Stimulated activated CD4-positive, alpha-beta T cell treated with anti-CD3 and anti-CD28 coated beads, Interleukin-1b, Interleukin-23, amount 100 ng/mL, for 4 hours (primary cell): ENCODE measurements around the gene LRMDA.

ENCODE experiments used
- DNase-seq, 2 donors: peaks; one replicate each; pipeline ENCODE4 v3.0.0-alpha.2; 2020; ENCODE audit warnings: low read depth in 2 of 2

LRMDA gene

DNA sequence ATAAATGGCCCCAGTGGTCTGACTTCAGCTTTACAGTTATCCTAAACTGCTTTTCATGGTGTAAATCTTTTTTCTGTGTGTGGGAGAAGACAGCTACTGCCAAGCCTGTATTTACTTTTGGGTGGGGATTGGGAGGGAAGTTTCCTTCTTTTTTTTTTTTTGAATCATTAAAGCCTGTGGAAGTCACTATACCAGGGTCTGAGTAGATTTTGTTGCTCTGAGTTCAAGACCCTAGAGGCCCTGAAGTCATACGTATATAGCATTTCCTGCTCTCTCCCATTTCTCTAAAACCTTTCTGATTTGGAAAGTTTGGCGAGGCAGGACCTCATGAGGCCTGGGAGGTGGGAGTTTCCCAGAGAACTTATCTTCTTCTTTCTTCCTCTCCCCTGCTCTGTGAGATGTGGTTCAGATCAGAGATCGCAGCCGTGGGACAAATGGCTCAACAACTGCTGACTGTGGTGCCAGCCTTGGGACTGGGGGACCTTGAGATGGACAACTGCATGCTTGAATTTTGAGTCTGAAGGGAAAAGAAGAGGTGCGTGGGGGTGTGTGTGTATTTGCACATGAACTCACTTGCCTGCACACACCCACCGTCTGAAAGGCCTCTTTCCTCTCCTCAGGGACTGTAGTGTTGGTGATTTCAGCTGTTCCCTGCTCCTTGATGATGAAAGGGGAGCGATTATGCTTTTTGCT lies 18.1 kb downstream of the LRMDA start:
- DNase-seq, result no peak

DNA sequence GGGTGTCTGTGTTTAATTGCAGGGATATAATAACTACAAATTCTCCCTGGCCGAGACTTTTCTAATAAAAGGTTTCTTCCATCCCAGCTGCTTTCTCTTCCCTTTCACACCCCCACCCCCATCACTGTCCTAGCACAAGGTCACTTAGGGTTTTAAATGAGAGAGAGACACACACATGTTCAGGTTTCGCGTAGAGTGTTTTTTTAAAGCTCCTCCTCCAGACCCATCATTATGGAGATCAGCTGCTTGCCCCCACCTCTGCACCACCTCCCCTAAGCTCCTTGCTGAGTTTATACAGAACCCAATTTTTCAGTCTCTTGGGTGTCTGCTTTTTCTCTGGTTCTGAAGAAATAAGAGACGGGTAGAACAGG lies 18.6 kb downstream of the LRMDA start:
- no peak for DNase-seq

DNA sequence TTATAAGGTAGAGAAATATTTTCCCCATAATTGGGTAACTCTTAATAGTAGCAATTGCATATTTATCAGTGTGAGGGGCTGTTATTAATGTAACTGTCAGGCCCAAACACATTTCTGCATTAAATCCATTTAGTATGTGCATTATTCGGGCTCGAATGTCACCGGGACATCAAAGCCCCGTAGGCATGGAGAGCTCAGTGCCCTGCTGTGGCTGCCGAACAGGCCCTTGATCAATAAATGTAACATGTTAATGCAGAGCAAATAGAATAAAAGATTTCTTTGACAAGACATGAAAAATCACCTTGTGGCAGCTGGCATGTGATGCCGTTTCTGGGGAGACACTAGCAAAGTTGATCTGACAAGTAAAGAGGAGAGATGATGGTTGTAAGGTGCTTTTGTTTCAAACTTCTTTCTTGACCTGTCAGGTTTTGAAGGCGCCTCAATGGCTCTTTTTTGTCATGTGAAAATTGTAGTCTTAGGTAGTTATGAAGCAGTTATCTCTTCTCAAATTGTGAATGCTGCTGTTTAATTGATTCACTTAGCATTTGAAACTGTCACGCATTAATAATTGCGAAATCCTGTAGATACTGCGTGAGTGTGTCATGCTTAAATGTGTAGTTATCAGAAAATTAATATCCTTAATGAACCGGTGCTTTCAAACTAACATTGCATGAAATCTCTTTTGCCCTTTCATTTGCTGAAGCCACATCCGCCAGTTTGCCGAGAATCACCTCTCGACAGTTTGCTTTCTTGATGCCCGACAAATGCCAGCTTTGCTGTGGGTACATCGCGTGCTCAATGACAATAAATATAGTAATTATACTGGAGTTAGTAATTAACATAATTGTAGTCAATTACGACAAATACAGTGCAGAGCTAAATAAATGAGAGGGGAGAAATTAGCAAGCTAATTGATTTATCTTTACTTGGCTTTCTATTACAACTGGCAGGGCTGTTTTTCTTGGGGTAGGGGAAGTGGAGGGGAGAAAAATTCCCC lies 19.5 kb downstream of the LRMDA start:
- no peak for DNase-seq

DNA sequence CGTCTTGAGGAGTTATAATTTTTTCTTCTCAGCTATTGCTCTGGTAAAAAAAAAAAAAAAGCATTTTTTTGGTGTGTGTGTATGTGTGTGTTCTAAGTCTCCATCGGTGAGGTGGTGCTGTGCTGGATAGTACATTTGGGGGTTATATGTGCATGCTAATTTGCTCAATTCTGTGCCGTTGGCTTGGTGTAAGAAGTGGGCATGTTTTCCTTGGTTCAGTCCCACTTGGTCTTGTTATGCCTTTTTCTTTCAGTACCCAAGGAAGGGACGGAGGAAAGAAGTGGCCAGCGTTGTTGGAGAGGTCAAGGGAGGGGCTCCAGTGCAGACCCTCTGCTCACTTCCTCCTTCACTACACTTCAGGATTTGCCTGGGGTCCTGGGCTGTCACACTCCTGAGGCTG lies 20.4 kb downstream of the LRMDA start:
- DNase-seq, result no peak

DNA sequence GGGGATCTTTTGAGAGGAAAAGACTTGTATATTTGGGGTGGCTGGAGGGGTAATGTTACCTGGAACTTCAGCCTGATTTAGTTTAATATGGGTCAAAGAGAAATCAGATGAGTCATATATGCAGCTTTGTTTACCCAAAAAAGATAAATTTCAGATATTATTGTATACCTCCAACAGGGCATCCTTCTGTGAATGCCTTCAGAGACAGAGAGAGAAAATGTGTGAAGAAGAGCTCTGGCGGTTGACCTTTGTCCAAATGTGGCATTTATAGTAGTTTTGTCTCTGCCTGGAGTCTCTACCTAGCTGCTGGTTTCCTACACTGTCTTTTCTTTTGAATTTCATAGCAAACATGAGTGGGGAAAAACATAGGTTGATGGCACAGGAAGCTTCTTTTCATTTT lies 21.6 kb downstream of the LRMDA start:
- DNase-seq, result no peak

DNA sequence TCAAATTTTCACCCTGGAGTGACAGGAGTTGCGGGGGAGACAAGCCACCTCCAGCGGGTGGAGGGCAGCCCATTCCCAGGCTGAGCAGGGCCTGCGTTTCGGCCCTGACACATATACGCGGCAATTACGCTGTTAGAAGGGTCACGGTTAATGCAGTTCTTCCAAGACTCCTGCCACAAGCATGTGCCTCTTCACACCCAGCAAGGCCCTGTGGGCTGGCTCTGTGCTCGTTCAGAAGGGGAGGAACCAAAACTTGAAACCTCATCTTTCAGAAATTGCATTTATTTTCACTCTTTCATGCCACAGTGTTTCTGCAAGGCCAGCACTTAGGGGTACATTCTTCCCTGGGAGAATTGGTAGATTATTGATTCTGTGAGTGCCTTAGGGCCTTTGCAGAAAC lies 24.7 kb downstream of the LRMDA start:
- no peak for DNase-seq

DNA sequence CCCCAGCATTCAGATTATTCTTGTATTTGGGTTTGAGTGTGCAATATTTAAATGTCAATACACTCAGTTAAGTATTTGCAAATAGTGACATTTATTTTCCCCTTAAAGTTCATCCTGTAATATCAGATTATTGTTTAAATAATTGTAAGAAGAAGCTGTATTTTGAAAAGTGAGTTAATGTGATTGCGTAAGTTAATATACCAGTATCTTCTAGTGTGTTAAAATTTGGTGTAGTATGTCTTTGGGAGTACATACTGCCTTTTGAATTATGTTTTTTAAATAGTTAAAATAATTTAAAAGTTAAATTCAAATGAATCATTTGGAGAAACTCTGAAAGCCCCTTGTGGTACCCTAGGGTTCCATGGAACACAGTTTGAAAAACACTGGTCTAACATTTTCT lies 28.6 kb downstream of the LRMDA start:
- DNase-seq, result no peak

DNA sequence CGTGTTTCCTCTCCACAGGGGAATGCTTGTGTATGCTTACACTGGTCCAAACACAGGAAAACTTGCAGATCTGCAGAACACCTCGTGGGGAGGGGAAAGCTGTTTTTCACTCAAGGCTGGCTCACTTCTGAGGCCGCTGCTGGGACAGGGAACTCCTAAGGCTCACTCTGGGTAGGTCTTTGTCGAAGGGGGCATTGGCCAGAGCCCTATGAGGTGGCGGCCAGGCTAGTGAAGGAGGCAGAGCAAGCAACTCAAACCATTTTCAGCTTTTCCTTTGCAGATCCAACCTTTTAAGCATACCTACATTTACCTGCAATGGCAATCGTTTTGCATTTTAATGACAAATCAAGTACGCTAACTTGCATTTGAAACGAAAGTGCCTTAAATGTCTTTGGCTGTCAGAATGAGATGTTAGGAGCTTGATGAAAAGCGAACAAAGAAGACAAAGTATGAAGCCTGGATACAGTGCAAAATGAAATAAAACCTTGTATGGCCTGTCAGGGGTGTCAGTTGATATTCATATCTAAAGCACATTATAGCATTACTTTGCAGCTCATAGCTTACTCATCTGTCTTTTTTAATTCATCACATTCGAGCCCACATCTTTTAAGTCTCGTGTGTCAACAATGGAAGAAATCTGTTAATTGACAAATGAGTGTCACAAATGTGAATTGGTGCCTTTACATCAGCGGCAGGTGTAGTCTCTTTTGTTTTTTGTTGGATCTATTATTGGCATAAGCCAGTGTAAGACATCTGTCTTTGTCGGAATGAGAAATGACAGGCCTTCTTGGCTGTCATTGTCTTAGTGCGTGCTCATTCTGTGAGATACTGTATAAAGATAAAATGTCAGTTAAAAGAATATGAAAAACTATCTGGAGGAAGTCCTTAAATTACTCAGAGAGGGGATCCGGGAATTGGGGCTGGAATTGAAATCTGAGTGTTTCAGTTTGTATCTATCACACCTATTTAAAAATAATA lies 30.5 kb downstream of the LRMDA start:
- no peak for DNase-seq

DNA sequence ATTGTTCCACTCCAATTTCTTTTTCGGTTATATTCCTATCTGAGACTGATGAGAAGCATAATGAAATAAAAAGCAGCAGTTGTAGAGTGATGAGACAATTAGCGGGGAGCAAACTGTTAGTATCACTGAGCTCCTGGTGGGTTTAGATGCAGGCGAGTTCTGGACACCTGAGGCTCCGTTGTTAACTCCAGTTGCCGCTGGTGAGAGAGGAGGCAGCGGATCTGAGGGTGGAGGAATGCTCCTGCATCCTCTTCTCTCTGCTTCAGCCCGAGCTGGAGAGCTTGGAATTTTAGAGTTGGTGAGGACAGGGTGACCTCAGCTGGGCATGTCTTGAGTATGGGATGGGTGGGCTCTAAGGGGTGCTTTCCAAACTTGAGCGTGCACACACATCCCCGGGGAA lies 31.4 kb downstream of the LRMDA start:
- DNase-seq, result no peak

DNA sequence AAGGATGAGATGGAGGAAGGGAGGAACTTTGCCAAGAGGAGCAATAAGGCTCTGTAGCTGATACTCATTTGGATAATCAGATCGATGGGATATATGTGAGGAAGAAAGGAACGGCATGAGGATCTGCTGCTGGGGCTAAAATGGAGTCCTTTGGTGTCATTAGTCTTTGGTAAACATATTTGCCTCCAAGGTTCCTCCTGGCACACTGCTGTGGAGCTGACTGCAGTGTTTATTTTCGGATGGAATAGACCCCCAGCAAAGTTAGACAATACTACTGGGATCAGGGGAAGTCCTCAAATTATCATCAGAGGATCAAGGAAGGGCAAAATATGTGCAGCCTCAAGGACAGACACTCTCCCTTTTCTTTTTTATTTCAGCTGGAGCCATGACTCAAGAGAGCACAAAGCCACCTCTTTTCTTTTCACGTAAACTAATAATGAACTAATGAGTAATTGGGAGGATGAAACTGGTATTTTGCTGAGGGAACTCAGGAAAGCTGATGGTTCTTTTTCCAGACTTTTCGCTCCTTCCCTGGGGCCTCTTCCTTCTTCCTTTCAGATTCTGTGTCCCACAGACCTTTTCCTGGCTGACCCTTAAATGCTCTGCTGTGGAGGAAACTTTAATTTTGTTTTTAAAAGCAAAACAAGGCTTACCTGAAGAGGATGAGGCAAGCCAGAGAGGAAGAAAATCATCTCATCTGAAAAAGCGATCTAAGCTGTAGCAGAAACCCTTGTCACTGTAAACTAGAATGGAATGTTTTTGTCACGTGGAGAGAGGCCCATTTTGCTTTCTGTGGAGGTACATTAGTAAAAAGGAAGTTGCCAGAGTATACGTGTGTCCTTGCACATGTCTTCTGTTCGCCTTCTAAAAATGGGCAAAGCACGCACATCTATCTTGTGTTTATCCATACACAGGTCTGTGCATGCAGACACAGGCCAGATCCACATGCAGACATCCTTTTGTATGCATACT lies 33.3 kb downstream of the LRMDA start:
- DNase-seq, result no peak

DNA sequence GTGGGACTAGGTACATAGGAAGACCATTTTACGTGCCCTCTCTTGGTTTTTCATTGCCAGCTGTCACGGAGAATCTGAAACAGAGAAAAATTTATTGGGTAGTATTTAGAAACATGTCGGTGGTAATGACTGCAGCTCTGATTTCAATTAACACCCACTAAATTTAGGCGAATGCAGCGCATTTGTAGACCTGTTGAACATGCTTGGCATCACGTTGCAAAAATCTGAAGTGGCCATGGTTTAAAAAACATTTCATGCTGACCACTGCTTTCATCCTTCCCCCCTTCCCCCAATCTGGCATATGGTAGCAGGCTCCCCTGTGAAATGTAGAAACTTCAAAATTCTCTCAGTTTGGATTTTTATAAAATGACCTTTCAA lies 34.0 kb downstream of the LRMDA start:
- DNase-seq, result no peak

DNA sequence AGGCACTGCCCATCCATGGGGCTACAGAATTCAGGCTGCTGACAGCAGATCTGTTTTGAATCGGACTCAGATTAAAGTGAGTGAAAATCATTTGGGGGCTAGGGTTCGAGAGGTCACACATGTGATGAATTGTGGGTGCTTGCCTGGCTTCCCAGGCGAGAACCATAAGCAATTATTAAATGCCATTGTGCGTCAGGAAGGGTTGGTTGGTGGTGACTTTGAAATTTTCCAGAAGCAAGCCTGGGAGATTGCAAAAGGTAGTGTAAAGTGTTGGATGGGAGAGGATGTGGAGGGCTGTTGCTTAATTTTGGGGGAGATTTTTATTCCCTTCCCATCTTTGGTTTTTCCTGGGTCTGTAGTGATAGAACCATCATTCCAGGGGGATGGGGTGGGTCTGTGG lies 34.6 kb downstream of the LRMDA start:
- no peak for DNase-seq

DNA sequence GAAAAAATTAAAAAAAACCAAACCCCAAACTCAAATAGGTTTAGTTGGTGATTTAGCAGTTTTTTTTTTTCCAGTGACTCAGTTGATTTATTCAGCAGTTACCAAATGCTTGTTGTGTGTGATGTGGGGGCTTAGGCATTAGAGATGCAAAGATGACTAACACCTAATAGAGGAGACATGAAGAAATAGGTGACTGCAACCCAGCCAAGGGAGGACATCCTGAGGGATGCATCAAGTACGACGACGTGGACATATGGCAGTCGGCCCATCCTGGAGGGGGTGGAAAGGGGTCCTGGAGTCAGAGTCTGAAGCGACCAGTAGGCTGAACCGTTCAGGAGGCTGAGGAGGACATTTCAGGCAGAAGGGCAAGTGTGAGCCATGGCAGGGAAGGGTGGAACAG lies 35.5 kb downstream of the LRMDA start:
- DNase-seq, result no peak

DNA sequence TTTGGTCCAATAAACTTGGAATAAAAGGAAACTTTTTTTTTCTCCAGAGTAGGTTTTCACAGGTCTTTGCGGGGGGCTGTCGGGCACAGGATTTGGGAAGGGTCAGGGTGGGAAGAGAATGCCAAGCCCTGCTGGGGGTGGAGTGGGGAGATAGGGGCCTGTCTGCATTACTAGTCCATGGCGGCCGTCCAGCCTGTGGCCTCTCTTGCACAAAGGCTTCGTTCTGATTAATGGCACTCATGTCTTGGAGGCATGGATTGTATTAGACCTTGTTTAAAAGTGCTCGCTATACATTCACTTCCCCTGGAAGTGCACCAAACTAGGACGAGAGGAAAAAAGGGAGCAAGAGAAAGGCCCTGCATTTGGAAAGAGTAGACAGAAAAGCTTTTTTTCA lies 37.2 kb downstream of the LRMDA start:
- DNase-seq, result no peak

DNA sequence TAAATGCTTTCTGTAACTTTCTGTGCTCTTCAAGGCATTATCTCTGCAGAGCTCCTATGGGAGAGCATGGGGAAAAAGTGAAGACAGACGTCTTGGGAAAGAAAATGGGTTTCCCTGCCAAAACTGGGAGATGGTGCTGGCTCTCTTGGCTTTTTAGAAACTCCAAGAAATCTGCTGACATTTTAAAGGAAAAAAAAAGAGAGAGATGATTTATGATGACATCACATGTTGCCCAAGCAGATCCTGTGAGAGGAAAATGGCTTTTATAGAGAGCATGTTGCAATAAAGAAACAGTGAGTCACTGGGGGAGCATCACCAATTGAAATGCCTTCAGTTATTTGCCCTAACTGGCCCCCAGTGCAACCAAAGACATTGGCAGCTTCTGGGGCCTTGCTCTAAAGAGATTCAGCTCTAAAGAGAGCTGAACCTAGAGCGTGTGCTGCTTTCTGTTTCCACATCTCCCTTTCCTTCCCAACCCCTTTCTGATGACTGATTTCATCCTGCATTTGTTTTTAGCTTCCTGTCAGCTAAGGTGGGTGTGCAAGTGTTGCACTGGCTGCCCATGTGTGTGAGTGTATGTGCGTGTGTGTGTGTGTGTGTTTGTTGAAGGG lies 37.7 kb downstream of the LRMDA start:
- no peak for DNase-seq

DNA sequence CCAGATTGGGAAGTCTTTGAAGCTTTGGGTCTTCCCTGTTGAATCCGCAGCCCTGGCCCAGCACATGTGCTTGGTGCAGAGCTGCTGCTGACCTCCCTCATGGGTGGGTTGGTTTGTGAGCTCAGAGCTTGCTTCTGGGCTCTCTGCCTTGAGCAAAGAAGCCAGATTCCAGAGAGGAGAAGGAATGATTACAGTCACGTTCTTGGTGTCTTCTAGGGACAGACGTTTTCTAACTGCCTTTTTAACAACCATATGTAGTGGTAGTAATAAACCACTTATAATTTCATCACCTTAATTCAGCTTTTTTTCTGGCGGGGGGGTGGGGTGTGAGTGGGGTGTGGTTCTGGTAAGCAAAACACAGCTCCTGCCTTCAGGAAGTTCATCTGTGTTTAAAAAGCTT lies 39.5 kb downstream of the LRMDA start:
- no peak for DNase-seq

DNA sequence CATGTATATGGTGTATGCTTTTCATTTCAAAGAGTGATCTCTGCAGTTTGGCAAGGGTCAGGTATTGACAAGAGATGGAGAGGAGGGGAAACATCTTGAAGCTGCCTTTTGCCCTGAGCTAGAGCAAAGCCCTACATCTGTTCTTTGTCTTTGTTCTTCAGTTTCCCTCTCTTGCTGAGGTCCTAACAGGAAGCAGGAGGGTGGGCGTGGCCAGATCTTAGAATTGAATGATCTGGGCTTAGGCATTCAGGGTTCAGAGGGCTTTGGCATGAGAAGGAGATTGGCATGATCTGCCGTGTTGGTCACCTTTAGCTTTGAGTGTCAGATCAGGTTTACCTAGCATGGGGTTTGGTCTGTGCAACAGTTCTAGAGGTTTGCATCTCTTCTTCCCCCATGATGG lies 41.3 kb downstream of the LRMDA start:
- DNase-seq, result no peak

DNA sequence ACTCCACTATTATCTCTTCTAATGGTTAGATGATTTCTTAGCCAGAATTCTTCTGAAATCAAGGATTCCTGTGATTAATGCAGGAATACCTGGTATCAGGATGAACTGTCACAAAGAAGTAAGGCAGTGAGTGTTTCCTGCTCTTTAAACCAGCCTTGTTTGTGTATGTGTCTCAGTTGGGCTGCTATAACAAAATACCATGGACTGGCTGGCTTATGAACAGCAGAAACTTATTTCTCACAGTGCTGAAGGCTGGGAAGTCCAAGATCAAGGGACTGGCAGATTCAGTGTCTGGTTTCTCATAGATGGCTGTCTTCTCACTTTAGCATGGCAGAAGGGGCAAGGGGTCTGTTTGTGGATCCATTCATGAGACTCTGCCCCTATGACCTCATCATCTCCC lies 42.7 kb downstream of the LRMDA start:
- no peak for DNase-seq

DNA sequence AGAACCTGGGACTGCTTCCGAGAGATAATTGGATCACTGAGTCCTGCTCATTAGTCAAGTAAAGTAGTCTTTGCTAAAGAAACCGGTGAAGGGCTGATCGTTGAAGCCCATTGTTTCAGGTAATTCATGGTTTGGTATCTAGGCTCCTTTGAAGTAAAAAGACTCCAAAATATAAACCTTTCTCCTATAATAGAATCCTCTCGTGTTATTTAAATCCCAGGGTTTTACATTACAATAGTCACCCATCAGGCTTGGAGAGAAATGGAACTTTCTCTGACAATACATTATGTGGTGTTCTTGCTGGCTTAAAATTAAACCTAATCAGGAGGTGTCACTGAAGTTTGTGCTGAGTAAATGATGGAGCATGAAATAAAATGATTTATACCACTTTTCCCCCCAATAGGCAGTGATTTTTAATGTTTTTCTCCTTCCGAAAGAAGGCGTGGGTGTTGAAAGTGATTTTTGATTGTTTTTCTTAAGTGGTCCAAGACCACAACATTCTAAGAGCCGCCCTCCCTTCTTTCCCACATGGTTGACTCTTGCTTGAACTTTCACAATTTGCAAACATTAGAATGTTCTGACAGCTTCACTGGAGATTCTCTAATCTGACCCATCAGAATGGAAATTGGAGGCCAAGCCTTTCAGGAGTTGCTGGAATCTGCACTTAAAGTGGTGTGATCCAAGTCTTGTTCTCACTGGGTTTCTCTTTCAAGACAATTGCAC lies 44.2 kb downstream of the LRMDA start:
- DNase-seq, result no peak

DNA sequence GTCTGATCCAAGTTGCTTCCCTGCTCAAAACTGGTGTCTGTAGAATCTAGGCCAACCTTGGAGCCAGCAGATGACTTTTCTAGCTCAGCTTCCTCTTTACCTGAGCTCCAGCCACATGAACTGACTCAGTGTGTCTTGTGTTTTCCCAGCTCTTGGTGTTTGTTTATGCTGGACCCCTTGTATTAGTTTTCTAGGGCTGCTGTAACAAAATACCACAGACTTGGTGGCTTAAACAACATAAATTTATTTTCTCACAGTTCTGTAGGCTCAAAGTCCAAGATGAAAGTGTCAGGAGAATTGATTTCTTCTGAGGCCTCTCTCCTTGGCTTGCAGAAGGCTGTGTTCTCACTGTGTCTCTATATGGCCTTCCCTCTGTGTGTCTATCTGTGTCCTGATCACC lies 45.1 kb downstream of the LRMDA start:
- no peak for DNase-seq
